HG03439 (cell line): ENCODE measurements around the gene ZBTB16.

Source experiments
- ATAC-seq: cut with Tn5 transposase; IDR thresholded peaks from one replicate; pipeline ENCODE4 v1.9.1; 2021; ENCODE audit warnings: mild to moderate bottlenecking, moderate library complexity; ENCODE audit not compliant: unreplicated experiment

Gene ZBTB16

GRCh38 chr11:114164546-114164945, 105.0 kb downstream of the ZBTB16 start:
- no peak for ATAC-seq

GRCh38 chr11:114165326-114166230, 106.1 kb downstream of the ZBTB16 start:
- no peak for ATAC-seq

- ATAC-seq: no peak
Observed at GRCh38 chr11:114166362-114166761, 106.9 kb downstream of the ZBTB16 start.

- no peak for ATAC-seq
Observed at GRCh38 chr11:114166897-114167323, 107.4 kb downstream of the ZBTB16 start.

GRCh38 chr11:114167355-114167754, 107.8 kb downstream of the ZBTB16 start:
- no peak for ATAC-seq

- no peak for ATAC-seq
Observed at GRCh38 chr11:114167771-114168448, 108.4 kb downstream of the ZBTB16 start.

- no peak for ATAC-seq
Observed at GRCh38 chr11:114168691-114169090, 109.2 kb downstream of the ZBTB16 start.

GRCh38 chr11:114169321-114169749, 109.8 kb downstream of the ZBTB16 start:
- no peak for ATAC-seq

GRCh38 chr11:114169821-114170220, 110.3 kb downstream of the ZBTB16 start:
- no peak for ATAC-seq

GRCh38 chr11:114170226-114170625, 110.7 kb downstream of the ZBTB16 start:
- ATAC-seq: no peak

- no peak for ATAC-seq
Observed at GRCh38 chr11:114171257-114172054, 111.9 kb downstream of the ZBTB16 start.

- ATAC-seq: no peak
Observed at GRCh38 chr11:114172055-114172861, 112.7 kb downstream of the ZBTB16 start.

- ATAC-seq: no peak
Observed at GRCh38 chr11:114172871-114173444, 113.4 kb downstream of the ZBTB16 start.

GRCh38 chr11:114173843-114174242, 114.3 kb downstream of the ZBTB16 start:
- ATAC-seq: no peak

GRCh38 chr11:114174712-114175495, 115.4 kb downstream of the ZBTB16 start:
- no peak for ATAC-seq

- no peak for ATAC-seq
Observed at GRCh38 chr11:114175706-114176105, 116.2 kb downstream of the ZBTB16 start.

GRCh38 chr11:114176321-114176720, 116.8 kb downstream of the ZBTB16 start:
- no peak for ATAC-seq

- ATAC-seq: no peak
Observed at GRCh38 chr11:114178656-114179055, 119.1 kb downstream of the ZBTB16 start.

GRCh38 chr11:114179234-114179941, 119.9 kb downstream of the ZBTB16 start:
- no peak for ATAC-seq
